GM18526 (cell line): ENCODE results near the gene ATN1.

Experiments
- POLR2A ChIP-seq: IDR thresholded peaks from 3 replicates; pipeline ENCODE4 v1.6.1; 2011; ENCODE audit not compliant: insufficient read length; ENCODE audit errors: extremely low read depth

ATN1 gene

GRCh38 chr12:6957741-6958608, 30.2 kb downstream of the ATN1 start:
- TF ChIP-seq POLR2A, result no peak

GRCh38 chr12:6958609-6959057, 30.9 kb downstream of the ATN1 start:
- TF ChIP-seq POLR2A, result no peak

DNA sequence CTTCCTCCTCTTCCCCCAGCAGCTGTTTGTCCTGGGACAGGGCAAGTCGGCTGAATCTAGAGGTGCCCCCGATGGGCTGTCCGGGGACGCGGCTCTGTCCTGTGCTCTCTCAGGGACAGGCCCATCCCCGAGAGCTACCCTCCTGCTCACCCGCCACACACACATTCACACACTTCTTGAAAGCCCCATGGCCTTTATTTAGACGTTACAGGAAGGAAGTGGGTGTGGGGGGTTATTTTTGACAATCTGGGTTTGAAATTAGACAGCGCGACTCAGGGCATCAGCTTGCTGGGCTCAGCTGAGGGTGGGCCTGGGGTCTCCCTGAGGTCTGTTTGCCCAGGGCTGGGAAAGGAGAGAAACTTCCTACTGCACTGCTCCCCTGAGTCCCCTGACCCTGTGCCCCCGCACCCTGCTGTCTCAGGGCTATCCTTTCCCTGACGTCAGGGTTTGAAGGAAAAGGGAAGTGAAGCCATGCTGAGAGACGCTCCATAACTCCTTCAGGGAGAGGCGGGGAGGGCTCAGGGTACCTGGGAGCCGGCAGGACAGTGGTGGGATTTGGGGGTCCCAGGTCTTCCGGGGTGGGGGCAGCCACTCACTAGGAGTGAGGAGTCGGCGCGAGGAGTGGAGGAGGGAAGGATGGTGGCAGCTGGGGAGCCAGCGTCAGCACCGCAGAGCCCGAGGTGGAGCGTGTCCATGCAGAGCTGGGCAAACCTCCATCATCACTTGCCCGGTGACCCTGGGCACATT, 31.5 kb downstream of the ATN1 start:
- TF ChIP-seq POLR2A, result peak; percentile 79

DNA sequence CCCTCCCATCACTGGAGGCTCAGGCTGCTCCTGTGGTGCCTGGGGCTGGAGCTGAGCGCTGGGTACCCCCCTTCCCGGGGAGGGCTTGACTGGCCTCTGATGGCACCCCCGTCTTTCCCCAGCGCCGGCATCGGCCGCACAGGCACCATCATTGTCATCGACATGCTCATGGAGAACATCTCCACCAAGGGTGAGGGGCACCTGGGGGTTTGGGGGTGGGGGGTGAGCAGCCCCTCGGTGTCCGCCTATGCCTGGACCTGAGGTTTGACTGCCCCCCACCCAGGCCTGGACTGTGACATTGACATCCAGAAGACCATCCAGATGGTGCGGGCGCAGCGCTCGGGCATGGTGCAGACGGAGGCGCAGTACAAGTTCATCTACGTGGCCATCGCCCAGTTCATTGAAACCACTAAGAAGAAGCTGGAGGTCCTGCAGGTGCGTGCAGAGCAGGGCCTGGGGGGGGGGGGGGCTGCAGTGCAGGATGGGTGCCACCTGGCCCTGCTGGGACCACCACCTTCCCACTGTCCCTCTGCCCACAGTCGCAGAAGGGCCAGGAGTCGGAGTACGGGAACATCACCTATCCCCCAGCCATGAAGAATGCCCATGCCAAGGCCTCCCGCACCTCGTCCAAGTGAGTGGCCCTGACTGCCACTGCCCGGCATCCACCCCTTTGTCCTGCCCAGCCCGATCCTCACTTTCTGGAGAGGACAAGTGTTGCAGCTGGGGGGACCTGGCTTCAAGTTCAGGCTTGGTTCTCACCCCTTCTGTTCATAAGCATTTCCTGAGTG, 32.2 kb downstream of the ATN1 start:
- TF ChIP-seq POLR2A, result no peak

- no peak for TF ChIP-seq POLR2A
Measured at GRCh38 chr12:6960593-6961277, 33.0 kb downstream of the ATN1 start.

DNA sequence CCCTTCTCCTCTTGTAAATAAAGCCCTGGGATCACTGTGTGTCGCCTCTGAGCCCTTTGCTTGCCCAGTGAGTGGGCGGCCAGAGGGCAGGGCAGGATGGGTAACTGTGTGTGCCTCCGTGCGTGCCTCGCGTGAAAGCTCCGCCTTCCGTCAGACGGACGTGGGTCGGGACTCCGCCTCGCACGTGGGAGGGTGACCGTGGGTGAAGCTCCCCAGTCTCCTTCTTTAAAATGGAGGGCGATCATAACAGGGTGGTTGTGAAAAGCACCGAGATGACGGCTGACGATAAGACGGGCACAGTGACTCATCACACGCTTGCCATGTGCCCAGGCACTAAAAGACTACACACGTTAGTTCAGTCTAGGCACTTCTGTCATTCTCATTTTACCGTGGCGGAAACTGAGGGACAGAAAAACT, 33.5 kb downstream of the ATN1 start:
- TF ChIP-seq POLR2A, result peak; percentile 23

- no peak for TF ChIP-seq POLR2A
Measured at GRCh38 chr12:6961695-6962284, 34.0 kb downstream of the ATN1 start.

DNA sequence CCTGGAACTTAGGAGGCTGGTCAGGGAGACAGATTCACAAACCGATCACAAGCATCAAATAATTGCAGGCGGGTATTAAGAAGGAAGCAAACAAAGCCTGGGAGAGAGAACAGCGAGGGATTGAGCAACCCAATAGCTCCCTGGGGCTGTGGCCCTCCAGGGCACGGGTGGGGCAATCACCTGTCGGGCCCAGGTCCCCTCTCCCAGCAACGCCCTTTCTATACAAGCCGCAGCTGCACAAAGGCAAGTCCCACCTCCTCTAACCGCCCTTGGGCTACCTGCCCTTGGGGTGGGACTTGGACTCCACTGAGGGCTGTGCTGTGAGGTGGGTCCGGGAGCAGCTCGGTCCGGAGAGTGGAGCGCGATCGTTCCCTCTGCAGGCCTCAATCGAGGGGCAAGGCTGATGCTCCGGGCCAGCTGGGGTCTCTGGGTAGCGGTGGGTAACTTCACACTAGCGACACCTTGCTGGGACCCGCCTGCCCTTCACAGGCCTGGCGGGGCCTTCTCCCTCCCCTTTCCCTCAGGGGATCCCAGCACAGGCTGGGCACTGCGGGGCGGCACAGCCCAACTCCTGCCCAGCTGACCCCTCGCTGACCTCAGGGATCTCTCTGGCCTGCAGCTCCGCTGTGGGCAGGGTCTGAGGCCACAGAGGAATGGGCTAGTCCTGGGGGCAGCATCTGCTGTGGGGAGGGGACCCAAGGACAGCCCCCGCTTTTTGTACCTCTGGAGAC, 34.7 kb downstream of the ATN1 start:
- TF ChIP-seq POLR2A, result peak; percentile 16

GRCh38 chr12:6963016-6963731, 35.4 kb downstream of the ATN1 start:
- TF ChIP-seq POLR2A, result no peak

DNA sequence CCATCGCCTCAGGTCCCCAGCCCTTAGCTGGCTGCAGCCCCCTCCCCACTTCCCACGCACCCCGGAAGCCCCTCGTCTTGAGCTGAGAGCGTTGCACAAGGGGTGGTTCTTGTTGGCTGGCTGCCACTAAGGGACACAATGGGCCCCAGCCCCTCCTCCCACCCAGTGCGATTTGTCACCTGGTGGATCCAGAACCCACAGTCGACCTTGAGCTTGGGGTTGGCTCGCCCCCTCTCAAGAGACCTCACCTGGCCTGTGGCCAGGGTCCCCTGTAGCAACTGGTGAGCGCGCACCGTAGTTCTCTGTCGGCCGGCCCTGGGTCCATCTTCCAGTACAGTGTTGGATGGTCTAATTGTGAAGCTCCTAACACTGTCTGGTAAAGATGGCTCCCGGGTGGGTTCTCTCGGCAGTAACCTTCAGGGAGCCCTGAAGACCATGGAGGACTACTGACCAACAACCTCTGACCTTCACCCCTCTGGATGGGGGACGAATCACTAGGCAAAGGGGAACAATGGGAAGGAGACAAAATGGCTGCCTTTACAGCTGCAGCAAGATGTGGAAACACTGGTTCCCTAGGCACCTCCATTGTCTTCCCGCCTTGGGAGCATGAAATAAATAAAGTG, 36.1 kb downstream of the ATN1 start:
- no peak for TF ChIP-seq POLR2A

- peak; percentile 1 for TF ChIP-seq POLR2A
Measured at GRCh38 chr12:6964605-6965025, 36.9 kb downstream of the ATN1 start.

DNA sequence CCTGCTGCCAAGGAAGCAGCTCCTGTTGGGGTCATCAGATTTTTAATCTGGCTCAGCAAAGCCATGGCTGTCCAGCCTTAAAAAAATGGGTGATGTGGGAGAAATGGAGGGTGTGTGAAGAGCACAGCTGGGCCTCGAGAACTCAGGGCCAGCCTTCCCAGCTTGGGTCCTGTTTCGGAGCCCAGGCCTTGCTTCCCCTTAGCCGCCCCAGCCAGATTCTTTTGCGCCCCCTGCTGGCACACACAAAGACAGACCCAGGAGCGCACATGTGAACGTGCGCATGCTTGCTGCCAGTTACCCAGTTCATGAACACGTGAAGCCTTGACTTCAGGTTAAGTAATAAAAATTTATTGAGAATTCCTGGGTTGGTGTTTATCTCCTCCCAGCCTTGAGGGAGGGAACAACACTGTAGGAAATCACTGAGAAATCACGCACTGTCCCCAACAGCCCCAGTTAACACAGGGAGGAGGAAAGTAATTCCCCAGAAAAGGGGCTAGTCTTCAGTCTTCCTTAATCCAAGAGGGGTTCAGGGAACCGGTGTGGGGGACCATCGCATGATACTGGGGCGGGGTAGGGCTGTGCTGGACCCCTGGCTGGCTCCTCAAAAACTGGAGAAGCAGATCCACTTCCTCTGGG, 37.4 kb downstream of the ATN1 start:
- peak; percentile 11 for TF ChIP-seq POLR2A
